GM20000 (cell line): ENCODE measurements around the gene AXIN1.
A peak's percentile ranks its signal among the peaks of the same experiment; 100 is the strongest.
"Not testable (repeated sequence)": the region's sequence is repeated elsewhere in the genome, so short reads cannot be mapped to it uniquely, and the experiment has no call there.

Experiments used
- DNase-seq: peaks from one replicate; pipeline ENCODE4 v3.0.0; 2012; ENCODE audit warnings: low spot score
- CTCF ChIP-seq: IDR thresholded peaks from 2 replicates; pipeline ENCODE4 v1.5.1; 2012; ENCODE audit warnings: mild to moderate bottlenecking, control low read depth; ENCODE audit errors: extremely low read depth, missing control alignments

The AXIN1 gene

GRCh38 chr16:333406-334094 is 19.0 kb downstream of the AXIN1 start:
- no peak for TF ChIP-seq CTCF

DNA sequence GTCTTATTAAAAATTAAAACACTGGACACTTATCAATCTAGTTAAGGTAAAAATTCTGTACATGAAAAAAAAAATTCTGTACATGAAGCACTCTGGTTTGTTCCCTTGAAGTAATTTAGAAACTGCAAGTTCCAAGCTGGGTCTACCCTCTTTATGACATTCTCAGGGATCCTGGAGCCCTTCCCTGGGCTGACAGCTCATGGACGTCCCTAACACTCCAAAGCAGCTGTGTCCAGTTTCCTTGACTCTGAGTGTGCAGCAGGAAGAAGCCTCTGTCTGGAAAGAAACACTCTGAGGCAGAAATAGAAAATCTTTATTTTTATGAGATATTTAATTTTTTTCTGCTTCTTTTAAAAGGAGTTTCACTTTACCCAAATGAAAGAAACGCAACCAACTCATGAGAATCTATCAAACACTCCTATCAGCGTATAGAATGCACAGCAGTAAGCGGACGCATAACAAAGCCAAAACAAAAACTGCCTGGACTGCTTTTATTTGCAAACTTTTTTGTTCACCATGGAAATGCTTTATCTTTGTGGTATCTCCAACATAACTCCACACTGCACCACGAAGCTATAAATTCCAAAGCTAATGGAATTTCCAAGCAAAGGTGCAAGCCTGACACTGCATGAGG is 21.2 kb downstream of the AXIN1 start:
- DNase-seq = not testable (repeated sequence)

More at GRCh38 chr16:333406-334094, 19.0 kb downstream of the AXIN1 start:
- DNase-seq = no peak

DNA sequence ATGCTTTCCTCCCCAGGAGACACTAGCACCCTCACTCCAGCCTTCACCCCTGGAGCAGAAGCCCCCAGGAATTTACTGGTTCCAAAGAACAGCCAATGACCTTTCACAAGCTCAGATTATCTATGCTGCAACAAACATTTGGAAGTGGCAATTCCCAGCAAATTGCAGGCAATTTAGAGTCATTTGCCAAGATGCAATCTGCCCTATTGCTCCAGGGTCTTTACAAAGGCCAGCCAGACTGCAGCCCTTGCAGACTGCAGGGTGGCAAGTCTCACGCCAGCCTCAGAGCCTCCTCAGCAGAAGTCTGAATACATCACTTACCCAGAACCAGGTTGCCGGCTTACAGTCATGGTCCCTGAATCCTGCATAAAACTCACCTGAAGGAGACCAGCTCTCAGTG is 21.8 kb downstream of the AXIN1 start:
- DNase-seq = no peak
- no peak for TF ChIP-seq CTCF

GRCh38 chr16:325375-326145 is 27.0 kb downstream of the AXIN1 start:
- DNase-seq = no peak
- no peak for TF ChIP-seq CTCF

- peak; percentile 79 for DNase-seq
- no peak for TF ChIP-seq CTCF
These were observed 27.8 kb downstream of the AXIN1 start for GRCh38 chr16:324451-325334.

DNA sequence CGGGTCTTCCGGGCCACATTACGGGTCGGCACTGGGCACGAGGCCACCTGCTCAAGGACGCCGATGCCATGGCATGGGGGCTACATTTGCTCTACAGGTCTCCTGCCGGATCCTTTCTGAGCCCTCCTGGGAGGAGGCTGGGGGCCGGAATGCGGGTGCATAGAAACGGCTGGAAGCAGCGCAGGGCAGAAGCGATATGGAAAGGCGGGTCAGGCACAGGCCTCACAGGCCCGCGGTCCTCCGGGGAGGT is 28.4 kb downstream of the AXIN1 start:
- no peak for TF ChIP-seq CTCF
- no peak for DNase-seq

- no peak for DNase-seq
- no peak for TF ChIP-seq CTCF
These were observed 29.9 kb downstream of the AXIN1 start for GRCh38 chr16:322476-323143.
